ENCODE measurements around the gene TEX51.

TEX51 gene

GRCh38 chr2:126898636-126899035, at the start of gene TEX51:
Gene TEX51 (plus strand): TSS chr2:126898890. CDS start chr2:126898919, 29 bp downstream.
- no peak for DNase-seq (ENCODE audit: low read depth)

GRCh38 chr2:126849054-126849453, 49.6 kb upstream of the TEX51 start:
- DNase-seq (ENCODE audit: low read depth), result no peak

- DNase-seq (ENCODE audit: low read depth), result no peak
Observed at GRCh38 chr2:126849486-126849885, 49.2 kb upstream of the TEX51 start.

- no peak for DNase-seq (ENCODE audit: low read depth)
Observed at GRCh38 chr2:126849991-126850535, 48.6 kb upstream of the TEX51 start.

- no peak for DNase-seq (ENCODE audit: low read depth)
Observed at GRCh38 chr2:126850940-126851339, 47.8 kb upstream of the TEX51 start.

GRCh38 chr2:126851756-126852155, 46.9 kb upstream of the TEX51 start:
- DNase-seq (ENCODE audit: low read depth), result no peak

GRCh38 chr2:126852361-126852760, 46.3 kb upstream of the TEX51 start:
- DNase-seq (ENCODE audit: low read depth), result no peak

GRCh38 chr2:126855606-126856005, 43.1 kb upstream of the TEX51 start:
- DNase-seq (ENCODE audit: low read depth), result no peak

GRCh38 chr2:126856403-126856802, 42.3 kb upstream of the TEX51 start:
- DNase-seq (ENCODE audit: low read depth), result no peak

GRCh38 chr2:126857502-126857901, 41.2 kb upstream of the TEX51 start:
- DNase-seq (ENCODE audit: low read depth), result no peak

GRCh38 chr2:126858013-126858412, 40.7 kb upstream of the TEX51 start:
- DNase-seq (ENCODE audit: low read depth), result no peak

- DNase-seq (ENCODE audit: low read depth), result no peak
Observed at GRCh38 chr2:126858436-126858835, 40.3 kb upstream of the TEX51 start.

GRCh38 chr2:126858991-126859390, 39.7 kb upstream of the TEX51 start:
- no peak for DNase-seq (ENCODE audit: low read depth)

GRCh38 chr2:126859631-126860030, 39.1 kb upstream of the TEX51 start:
- DNase-seq (ENCODE audit: low read depth), result no peak

GRCh38 chr2:126860385-126860784, 38.3 kb upstream of the TEX51 start:
- DNase-seq (ENCODE audit: low read depth), result no peak

- no peak for DNase-seq (ENCODE audit: low read depth)
Observed at GRCh38 chr2:126862730-126863129, 36.0 kb upstream of the TEX51 start.

GRCh38 chr2:126863336-126864015, 35.2 kb upstream of the TEX51 start:
- DNase-seq (ENCODE audit: low read depth), result no peak

GRCh38 chr2:126864861-126865260, 33.8 kb upstream of the TEX51 start:
- DNase-seq (ENCODE audit: low read depth), result no peak

- no peak for DNase-seq (ENCODE audit: low read depth)
Observed at GRCh38 chr2:126866451-126866850, 32.2 kb upstream of the TEX51 start.

- no peak for DNase-seq (ENCODE audit: low read depth)
Observed at GRCh38 chr2:126874961-126875360, 23.7 kb upstream of the TEX51 start.

- no peak for DNase-seq (ENCODE audit: low read depth)
Observed at GRCh38 chr2:126876631-126877030, 22.1 kb upstream of the TEX51 start.

GRCh38 chr2:126877041-126877440, 21.6 kb upstream of the TEX51 start:
- DNase-seq (ENCODE audit: low read depth), result no peak

- no peak for DNase-seq (ENCODE audit: low read depth)
Observed at GRCh38 chr2:126877861-126878565, 20.7 kb upstream of the TEX51 start.
